ENCODE measurements around the gene ITFG1.

ITFG1 gene

GRCh38 chr16:47244206-47244605 lies 216.7 kb downstream of the ITFG1 start:
- no peak for ATAC-seq
- TF ChIP-seq ZNF8 (CRISPR knock-in tag; IDR thresholded peaks at IDR 0.05), result no peak
- no peak for TF ChIP-seq POU6F1 (CRISPR knock-in tag; IDR thresholded peaks at IDR 0.05; ENCODE audit: borderline replicate concordance, low read depth)
- no peak for TF ChIP-seq TSHZ2 (CRISPR knock-in tag; IDR thresholded peaks at IDR 0.05)
- TF ChIP-seq PATZ1 (CRISPR knock-in tag; IDR thresholded peaks at IDR 0.05; ENCODE audit: borderline replicate concordance), result no peak
- TF ChIP-seq CSDC2 (CRISPR knock-in tag; IDR thresholded peaks at IDR 0.05), result no peak
- no peak for TF ChIP-seq PPARA (CRISPR knock-in tag; IDR thresholded peaks at IDR 0.05; ENCODE audit: borderline replicate concordance)

- TF ChIP-seq ZNF8 (CRISPR knock-in tag; IDR thresholded peaks at IDR 0.05), result no peak
- TF ChIP-seq, protein P1, sequence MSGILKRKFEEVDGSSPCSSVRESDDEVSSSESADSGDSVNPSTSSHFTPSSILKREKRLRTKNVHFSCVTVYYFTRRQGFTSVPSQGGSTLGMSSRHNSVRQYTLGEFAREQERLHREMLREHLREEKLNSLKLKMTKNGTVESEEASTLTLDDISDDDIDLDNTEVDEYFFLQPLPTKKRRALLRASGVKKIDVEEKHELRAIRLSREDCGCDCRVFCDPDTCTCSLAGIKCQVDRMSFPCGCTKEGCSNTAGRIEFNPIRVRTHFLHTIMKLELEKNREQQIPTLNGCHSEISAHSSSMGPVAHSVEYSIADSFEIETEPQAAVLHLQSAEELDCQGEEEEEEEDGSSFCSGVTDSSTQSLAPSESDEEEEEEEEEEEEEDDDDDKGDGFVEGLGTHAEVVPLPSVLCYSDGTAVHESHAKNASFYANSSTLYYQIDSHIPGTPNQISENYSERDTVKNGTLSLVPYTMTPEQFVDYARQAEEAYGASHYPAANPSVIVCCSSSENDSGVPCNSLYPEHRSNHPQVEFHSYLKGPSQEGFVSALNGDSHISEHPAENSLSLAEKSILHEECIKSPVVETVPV (CRISPR knock-in tag; IDR thresholded peaks at IDR 0.05), result no peak
- no peak for ATAC-seq
Observed at GRCh38 chr16:47241061-47241460, 219.8 kb downstream of the ITFG1 start.

DNA sequence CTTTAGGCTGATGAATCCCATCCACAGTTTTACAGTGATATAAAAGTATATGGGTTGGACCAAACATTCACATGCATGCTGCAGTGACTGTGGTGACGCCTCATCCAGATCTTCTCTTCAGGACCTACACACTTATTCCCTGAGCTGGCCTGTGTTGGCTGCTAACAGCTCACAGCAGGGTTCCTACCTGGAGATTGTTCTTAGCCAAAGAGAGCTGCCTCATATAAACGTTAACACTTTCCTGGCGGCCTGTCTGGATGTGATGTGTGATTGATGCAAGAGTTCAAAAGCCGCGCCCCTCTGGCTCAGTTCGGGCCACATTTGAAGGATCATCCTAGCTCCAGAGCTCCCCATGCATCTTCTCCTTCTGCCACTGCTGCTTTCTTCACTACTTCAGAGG lies 224.1 kb downstream of the ITFG1 start:
- TF ChIP-seq RARB (CRISPR knock-in tag; IDR thresholded peaks at IDR 0.05) (no peak), ZFP3 (CRISPR knock-in tag; IDR thresholded peaks at IDR 0.05) (no peak), OSR1 (CRISPR knock-in tag; IDR thresholded peaks at IDR 0.05) (no peak), ISL1 (CRISPR knock-in tag; IDR thresholded peaks at IDR 0.05) (no peak), ESRRG (CRISPR knock-in tag; IDR thresholded peaks at IDR 0.05) (no peak), PPARA (CRISPR knock-in tag; IDR thresholded peaks at IDR 0.05; ENCODE audit: borderline replicate concordance) (no peak), GLIS3 (CRISPR knock-in tag; IDR thresholded peaks at IDR 0.05) (no peak), ZNF565 (CRISPR knock-in tag; conservative IDR thresholded peaks at IDR 0.05; ENCODE audit: low read depth) (no peak), ZC3H10 (CRISPR knock-in tag; IDR thresholded peaks at IDR 0.05) (no peak), TSHZ2 (CRISPR knock-in tag; IDR thresholded peaks at IDR 0.05) (no peak), ZFP30 (CRISPR knock-in tag; IDR thresholded peaks at IDR 0.05) (no peak), ARNTL (CRISPR knock-in tag; IDR thresholded peaks at IDR 0.05; ENCODE audit: borderline replicate concordance, low read depth) (no peak), BACH2 (CRISPR knock-in tag; IDR thresholded peaks at IDR 0.05; ENCODE audit: borderline replicate concordance) (no peak), ZNF8 (CRISPR knock-in tag; IDR thresholded peaks at IDR 0.05) (no peak), TCF4 (CRISPR knock-in tag; IDR thresholded peaks at IDR 0.05; ENCODE audit: borderline replicate concordance) (no peak), POU6F1 (CRISPR knock-in tag; IDR thresholded peaks at IDR 0.05; ENCODE audit: borderline replicate concordance, low read depth) (no peak)
- TF ChIP-seq, protein P2, sequence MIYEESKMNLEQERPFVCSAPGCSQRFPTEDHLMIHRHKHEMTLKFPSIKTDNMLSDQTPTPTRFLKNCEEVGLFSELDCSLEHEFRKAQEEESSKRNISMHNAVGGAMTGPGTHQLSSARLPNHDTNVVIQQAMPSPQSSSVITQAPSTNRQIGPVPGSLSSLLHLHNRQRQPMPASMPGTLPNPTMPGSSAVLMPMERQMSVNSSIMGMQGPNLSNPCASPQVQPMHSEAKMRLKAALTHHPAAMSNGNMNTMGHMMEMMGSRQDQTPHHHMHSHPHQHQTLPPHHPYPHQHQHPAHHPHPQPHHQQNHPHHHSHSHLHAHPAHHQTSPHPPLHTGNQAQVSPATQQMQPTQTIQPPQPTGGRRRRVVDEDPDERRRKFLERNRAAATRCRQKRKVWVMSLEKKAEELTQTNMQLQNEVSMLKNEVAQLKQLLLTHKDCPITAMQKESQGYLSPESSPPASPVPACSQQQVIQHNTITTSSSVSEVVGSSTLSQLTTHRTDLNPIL (CRISPR knock-in tag; IDR thresholded peaks at IDR 0.05; ENCODE audit: low read depth), result no peak
- no peak for ATAC-seq
